HG03159 (cell line): ENCODE measurements around the gene SRC.

Source experiments
- ATAC-seq: cut with Tn5 transposase; IDR thresholded peaks from one replicate; pipeline ENCODE4 v1.9.1; 2021; ENCODE audit warnings: mild to moderate bottlenecking, moderate library complexity; ENCODE audit not compliant: unreplicated experiment

The SRC gene

DNA sequence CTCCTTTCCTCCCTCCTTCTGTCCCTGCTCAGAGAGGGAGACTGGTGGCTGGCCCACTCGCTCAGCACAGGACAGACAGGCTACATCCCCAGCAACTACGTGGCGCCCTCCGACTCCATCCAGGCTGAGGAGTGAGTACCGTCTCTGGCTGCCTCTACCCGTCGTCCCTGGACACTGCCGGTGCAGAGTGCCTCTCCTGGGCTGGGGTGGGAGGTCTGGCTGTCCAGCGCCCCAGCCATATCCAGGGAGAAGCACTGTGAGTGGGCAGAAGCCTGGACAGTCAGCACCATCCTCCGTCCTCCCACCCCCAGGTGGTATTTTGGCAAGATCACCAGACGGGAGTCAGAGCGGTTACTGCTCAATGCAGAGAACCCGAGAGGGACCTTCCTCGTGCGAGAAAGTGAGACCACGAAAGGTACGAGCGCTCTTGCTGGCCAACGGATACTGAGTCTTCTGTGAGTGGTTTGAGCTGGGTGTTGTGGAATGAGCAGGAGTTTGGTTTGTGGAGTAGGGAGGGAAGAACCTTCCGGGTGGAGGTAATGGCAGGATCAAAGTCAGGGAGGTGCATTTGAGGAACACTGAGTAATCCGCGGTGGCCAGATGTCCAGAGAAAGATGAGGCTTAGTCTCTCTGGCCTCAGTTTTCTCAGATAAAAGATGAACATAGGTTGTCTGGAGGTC is 48.1 kb downstream of the SRC start:
- no peak for ATAC-seq

- ATAC-seq: no peak
Measured at GRCh38 chr20:37394543-37395409, 48.8 kb downstream of the SRC start.

GRCh38 chr20:37395410-37395797 is 49.5 kb downstream of the SRC start:
- ATAC-seq: no peak

GRCh38 chr20:37395921-37396415 is 50.0 kb downstream of the SRC start:
- no peak for ATAC-seq

DNA sequence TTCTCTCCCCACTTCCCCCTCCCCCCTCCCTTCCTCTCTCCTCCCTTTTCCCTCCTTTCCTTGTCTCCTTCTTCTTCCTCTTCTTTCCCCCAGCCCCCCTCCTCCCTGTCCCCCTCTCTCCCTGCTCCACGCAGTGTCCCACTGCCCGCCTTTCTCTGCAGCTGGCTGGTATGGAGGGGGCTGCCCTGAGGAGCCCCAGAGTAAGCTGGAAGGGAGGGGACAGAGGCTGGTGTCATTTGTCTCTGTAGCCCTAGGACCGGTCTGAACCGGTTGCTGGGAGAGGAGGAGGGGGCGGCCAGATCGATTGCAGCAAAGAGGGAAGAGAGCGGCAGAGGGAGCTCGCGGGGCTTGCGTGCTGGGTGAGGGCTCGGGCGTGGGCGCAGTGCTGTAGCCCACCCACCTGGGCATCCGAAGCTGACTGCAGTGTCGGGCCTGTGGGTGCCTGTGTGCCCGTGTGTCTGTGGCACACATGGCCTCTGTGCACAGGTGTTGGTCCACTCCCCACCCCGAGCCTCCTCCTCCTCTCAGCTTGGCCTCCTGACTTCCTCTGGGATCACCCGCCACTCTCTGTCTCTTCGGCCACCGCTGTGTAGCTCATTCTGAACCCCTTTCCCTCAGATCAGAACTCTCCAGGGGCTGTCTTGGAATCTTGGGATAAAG is 50.6 kb downstream of the SRC start:
- ATAC-seq: no peak

DNA sequence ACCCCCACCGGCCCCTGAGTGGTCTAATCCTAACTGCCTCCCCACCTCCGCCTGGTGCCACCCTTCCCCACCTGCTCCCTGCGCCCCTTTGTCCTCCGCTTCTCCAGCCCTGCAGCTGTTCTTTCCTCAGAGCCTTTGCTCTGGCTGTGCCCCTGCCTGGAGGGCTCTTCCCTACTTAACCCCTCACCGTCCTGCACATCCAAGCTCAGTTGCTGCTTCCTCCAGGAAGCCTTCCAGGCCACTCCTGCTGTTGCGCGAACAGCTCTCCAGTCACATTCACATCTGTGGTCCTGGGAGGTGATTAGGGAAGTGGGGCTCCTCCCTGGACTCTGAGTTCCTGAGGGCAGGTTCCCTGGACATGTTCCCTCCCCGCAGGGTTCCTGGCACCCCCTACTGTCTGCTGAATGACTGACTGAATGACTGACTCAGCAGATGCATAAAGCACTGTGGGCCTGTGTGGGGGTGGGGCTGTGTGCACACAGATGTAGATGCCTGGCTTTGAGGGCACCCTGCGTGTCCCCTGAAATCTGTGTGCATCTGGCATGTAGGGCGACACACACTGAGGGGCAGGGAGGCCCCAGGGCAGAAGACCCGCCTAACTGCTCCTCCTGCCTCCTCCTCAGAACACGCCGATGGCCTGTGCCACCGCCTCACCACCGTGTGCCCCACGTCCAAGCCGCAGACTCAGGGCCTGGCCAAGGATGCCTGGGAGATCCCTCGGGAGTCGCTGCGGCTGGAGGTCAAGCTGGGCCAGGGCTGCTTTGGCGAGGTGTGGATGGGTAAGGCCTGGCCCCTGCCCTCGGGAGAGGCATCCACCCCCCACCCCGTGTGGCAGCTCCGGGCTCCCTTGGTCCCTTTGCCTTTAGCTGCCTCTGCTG is 51.4 kb downstream of the SRC start:
- ATAC-seq: no peak

- ATAC-seq: no peak
Measured at GRCh38 chr20:37397954-37398749, 52.2 kb downstream of the SRC start.

- ATAC-seq: no peak
Measured at GRCh38 chr20:37398750-37399621, 53.0 kb downstream of the SRC start.

DNA sequence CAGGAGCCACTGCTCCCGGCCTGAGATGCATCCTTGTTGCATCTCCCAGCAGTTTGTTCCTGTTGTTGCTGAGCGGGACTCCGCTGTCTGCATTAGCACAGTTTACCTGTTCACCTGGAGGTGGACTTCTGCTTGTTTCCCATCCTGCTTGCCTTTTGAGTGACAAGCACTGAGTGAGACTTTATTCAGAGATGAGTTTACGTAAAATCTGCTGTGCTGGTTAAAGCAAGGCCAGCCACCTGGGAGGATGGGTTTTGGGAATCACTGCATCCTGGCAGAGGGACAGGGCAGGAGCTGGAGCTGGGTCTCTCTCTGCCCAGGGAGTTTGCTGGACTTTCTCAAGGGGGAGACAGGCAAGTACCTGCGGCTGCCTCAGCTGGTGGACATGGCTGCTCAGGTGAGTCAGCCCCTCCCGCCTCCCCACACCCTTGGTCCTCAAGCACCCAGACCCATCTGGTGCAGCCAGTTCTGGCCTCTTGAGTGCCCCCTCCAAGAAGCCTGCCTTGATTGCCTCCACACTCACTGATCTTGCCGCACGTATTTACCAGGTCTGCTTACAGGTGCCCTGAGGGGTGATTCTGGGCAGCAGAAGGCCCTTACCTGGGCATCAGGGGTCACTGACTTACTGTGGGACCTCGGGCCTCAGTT is 55.5 kb downstream of the SRC start:
- ATAC-seq: no peak

- ATAC-seq: no peak
Measured at GRCh38 chr20:37401930-37402675, 56.2 kb downstream of the SRC start.

DNA sequence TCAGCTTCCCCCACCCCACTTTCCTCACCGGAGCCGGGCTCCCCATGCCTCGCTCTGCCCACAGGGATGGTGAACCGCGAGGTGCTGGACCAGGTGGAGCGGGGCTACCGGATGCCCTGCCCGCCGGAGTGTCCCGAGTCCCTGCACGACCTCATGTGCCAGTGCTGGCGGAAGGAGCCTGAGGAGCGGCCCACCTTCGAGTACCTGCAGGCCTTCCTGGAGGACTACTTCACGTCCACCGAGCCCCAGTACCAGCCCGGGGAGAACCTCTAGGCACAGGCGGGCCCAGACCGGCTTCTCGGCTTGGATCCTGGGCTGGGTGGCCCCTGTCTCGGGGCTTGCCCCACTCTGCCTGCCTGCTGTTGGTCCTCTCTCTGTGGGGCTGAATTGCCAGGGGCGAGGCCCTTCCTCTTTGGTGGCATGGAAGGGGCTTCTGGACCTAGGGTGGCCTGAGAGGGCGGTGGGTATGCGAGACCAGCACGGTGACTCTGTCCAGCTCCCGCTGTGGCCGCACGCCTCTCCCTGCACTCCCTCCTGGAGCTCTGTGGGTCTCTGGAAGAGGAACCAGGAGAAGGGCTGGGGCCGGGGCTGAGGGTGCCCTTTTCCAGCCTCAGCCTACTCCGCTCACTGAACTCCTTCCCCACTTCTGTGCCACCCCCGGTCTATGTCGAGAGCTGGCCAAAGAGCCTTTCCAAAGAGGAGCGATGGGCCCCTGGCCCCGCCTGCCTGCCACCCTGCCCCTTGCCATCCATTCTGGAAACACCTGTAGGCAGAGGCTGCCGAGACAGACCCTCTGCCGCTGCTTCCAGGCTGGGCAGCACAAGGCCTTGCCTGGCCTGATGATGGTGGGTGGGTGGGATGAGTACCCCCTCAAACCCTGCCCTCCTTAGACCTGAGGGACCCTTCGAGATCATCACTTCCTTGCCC is 57.4 kb downstream of the SRC start:
- no peak for ATAC-seq

GRCh38 chr20:37404461-37404890 is 58.5 kb downstream of the SRC start:
- ATAC-seq: no peak

- ATAC-seq: no peak
Measured at GRCh38 chr20:37405351-37405897, 59.5 kb downstream of the SRC start.

DNA sequence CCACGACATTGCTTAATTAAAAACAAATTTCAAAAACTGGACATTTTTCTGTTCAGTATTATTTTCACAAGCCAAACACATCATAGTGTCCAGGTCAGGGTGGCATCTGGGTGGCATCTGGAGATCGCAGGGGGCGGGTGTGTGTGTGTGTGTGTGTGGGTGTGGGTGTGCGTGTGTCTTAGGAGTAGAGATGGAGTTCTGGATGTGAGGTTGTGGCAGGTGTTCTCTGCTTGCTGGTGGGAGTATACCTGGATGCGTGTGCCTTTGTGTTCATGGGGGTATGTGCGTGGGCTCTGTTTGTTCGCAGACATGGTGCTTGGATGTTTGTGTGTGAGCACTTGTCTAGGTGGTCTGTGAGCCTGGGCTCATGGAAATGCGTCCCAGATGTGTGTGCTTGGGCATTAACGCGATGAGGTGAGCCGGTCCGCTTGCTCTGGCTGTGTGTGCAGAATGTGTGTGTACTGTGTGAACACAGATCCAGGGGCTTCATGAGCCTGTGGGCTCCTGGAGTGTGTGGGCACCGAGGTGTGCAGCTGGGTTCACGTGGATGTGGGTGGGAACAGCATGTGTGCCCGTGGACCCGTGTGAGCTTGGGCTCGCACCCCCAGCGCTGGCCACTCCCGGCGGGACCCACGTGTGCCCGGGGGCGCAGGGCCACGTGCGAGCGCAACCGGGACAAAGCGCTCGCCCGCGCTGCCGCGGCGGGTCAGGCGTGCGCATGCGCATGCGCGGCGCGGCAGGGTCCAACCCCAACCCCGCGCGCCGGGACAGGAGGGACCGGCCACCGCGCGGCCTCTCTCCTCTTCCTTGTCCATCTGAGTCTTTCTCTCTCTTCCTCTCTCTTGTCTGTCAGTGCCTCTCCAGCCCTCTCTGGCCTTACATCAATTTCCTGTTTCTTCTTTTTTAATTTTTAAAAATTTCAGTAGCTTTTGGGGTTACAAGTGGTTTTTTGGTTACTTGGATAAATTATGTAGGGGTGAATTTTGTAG is 60.4 kb downstream of the SRC start:
- ATAC-seq: no peak

DNA sequence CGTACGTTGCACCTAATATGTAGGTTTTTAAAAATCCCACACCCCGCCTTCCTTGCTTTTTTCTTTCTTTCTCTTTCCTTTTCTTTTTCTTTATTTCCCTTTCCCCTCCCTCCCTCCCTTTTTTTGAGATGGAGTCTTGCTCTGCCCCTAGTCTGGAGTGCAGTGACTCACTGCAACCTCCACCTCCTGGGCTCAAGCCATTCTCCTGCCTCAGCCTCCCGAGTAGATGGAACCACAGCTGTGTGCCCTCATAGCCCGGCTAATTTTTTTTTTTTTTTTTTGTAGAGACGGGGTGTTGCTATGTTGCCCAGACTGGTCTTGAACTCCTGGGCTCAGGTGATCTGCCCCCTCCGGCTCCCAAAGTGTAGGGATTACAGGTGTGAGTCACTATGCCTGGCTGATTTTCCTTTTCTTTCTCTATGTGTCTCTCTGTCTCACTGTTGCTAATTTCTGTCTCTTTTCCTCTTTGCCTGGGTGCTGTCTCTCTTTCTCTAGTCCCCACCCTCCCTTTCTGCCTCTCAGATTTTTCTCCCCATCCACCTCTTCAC is 61.2 kb downstream of the SRC start:
- no peak for ATAC-seq
